Parathyroid adenoma (tissue), 2 donors: ENCODE results near the gene SH3PXD2B.

ENCODE experiments used
- H2AFZ ChIP-seq: fragments of 300-600 bp; sonication (generic); one replicate; pipeline ENCODE4 v1.7.0; 2017; ENCODE audit warnings: antibody characterized with exemption, mild to moderate bottlenecking
- H3K27ac ChIP-seq: fragments of 300-600 bp; sonication (generic); one replicate; pipeline ENCODE4 v1.7.0; 2017
- H3K27me3 ChIP-seq: fragments of 300-600 bp; sonication (generic); one replicate; pipeline ENCODE4 v1.7.0; 2017; ENCODE audit warnings: low read length; ENCODE audit not compliant: control insufficient read depth, insufficient read depth
- H3K36me3 ChIP-seq: fragments of 300-600 bp; sonication (generic); one replicate; pipeline ENCODE4 v1.7.0; 2017; ENCODE audit warnings: low read length; ENCODE audit not compliant: control insufficient read depth, insufficient read depth
- H3K4me1 ChIP-seq: fragments of 300-600 bp; sonication (generic); one replicate; pipeline ENCODE4 v1.7.0; 2017; ENCODE audit warnings: control low read depth
- H3K4me2 ChIP-seq: fragments of 300-600 bp; sonication (generic); one replicate; pipeline ENCODE4 v1.7.0; 2017; ENCODE audit warnings: low read length
- H3K4me3 ChIP-seq: fragments of 300-600 bp; sonication (generic); one replicate; pipeline ENCODE4 v1.7.0; 2017; ENCODE audit warnings: low read depth, low read length
- H3K79me2 ChIP-seq: fragments of 300-600 bp; sonication (generic); one replicate; pipeline ENCODE4 v1.7.0; 2017; ENCODE audit warnings: control low read depth
- H3K9ac ChIP-seq: fragments of 300-600 bp; sonication (generic); one replicate; pipeline ENCODE4 v1.7.0; 2017; ENCODE audit warnings: mild to moderate bottlenecking
- H3K9me3 ChIP-seq: fragments of 300-600 bp; sonication (generic); one replicate; pipeline ENCODE4 v1.7.0; 2017; ENCODE audit warnings: low read length; ENCODE audit not compliant: control insufficient read depth
- TF ChIP-seq, protein P1 (sequence below): fragments of 300-600 bp; sonication (generic); IDR thresholded peaks from one replicate; pipeline ENCODE4 v1.7.0; 2017; ENCODE audit warnings: antibody characterized with exemption, mild to moderate bottlenecking
- donor health status: primary hyperparathyroidism.

SH3PXD2B gene

DNA sequence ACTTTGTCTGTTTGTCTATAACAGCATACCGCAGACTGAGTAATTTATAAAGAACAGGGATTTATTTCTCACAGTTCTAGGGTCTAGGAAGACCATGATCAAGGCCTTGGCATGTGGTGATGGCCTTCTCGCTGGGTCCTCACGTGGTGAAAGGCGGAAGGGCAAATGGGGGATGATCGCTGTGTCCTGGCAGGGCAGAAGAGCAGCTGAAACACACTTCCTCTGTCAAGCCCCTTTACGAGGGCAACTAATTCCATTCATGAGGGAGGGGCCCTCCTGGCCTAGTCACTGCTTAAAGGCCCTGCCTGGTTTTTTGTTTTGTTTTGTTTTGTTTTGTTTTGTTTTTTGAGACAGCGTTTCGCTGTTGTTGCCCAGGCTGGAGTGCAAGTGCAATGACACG is 128.9 kb downstream of the SH3PXD2B start:
- H3K9ac ChIP-seq = no peak overlapping the region
- no peaks in the 10 kb centered on the region for H3K79me2 ChIP-seq
- TF ChIP-seq, protein P1, sequence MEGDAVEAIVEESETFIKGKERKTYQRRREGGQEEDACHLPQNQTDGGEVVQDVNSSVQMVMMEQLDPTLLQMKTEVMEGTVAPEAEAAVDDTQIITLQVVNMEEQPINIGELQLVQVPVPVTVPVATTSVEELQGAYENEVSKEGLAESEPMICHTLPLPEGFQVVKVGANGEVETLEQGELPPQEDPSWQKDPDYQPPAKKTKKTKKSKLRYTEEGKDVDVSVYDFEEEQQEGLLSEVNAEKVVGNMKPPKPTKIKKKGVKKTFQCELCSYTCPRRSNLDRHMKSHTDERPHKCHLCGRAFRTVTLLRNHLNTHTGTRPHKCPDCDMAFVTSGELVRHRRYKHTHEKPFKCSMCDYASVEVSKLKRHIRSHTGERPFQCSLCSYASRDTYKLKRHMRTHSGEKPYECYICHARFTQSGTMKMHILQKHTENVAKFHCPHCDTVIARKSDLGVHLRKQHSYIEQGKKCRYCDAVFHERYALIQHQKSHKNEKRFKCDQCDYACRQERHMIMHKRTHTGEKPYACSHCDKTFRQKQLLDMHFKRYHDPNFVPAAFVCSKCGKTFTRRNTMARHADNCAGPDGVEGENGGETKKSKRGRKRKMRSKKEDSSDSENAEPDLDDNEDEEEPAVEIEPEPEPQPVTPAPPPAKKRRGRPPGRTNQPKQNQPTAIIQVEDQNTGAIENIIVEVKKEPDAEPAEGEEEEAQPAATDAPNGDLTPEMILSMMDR = no peak
- no peak overlapping the region for H3K4me2 ChIP-seq
- no peak overlapping the region for H2AFZ ChIP-seq
- H3K9me3 ChIP-seq = no peaks in the 10 kb centered on the region
- no peaks in the 10 kb centered on the region for H3K36me3 ChIP-seq
- H3K4me3 ChIP-seq = no peak overlapping the region
- H3K27ac ChIP-seq = no peak overlapping the region
- no peaks in the 10 kb centered on the region for H3K27me3 ChIP-seq
- no peaks in the 10 kb centered on the region for H3K4me1 ChIP-seq

DNA sequence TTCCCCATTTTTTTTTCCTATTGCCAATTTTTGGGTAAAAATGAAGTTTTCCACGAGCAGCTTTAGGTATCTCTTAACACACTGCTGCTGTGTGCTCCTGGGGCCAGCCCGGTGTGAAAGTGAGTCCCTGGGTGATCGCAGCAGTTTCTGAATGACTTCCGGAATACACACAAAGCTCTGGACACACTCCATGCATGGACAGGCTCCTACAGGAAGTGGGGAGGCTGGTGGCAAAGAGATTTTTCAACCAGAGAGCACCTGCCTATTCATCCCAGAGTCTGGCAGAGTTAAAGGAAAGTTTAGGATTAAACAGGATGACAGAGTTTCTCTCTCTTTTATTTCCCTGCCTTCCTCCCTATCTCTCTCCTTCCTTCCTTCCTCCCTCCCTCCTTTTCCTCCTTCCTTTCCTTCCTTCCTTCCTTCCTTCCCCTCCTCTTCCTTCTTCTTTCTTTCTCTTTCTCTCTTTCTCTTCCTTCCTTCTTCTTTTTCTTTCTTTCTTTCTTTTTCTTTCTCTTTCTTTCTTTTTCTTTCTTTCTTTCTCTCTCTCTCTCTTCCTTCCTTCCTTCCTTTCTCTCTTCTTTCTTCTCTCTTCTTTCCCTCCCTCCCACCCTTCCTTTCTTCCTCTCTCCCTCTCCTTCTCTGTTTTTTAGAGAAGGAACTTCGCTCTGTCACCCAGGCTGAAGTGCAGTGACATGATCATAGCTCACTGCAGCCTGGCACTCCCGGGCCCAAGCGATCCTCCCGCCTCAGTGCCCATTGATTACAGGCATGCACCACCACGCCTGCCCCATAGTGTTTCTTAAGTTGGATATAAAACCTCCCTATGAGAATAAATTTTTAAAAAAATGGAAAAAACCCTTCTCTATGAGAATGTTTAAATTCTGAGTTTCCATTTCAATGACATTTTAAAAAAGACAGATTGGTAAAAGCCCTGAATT is 132.0 kb downstream of the SH3PXD2B start:
- no peaks in the 10 kb centered on the region for H3K36me3 ChIP-seq
- H3K27me3 ChIP-seq = no peaks in the 10 kb centered on the region

DNA sequence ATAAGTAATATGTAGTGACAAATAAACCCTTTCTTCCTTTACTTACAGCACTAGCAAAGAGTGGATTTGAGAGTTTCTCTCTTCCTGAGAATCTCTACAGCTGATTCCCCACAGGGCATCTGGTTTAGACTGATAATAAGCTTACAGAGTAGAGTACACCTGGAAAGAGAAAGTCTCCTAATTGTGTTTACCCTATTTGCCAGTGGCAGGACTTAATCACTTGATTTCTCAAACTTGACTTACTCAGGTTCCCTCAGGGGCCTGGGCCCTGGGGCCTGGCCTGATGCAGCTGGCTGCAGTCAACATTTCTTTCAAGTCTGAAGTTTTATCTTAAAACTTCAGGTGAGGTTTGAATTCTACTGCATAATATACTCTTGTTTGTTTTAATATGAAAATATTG is 132.7 kb downstream of the SH3PXD2B start:
- Histone ChIP-seq H3K36me3 (no peaks in the 10 kb centered on the region), H3K27me3 (no peaks in the 10 kb centered on the region), H3K27ac (no peak overlapping the region), H3K4me3 (no peak overlapping the region), H3K4me2 (no peak overlapping the region), H3K79me2 (no peaks in the 10 kb centered on the region), H3K4me1 (no peaks in the 10 kb centered on the region), H3K9ac (no peak overlapping the region), H2AFZ (peak overlapping the region; percentile 46), H3K9me3 (no peaks in the 10 kb centered on the region)
- TF ChIP-seq, protein P1 = no peak

More for the DNA sequence above, 132.0 kb downstream of the SH3PXD2B start:
- no peaks in the 10 kb centered on the region for H3K4me1 ChIP-seq
- H3K9me3 ChIP-seq = no peaks in the 10 kb centered on the region
- no peaks in the 10 kb centered on the region for H3K79me2 ChIP-seq
- no peak overlapping the region for H3K9ac ChIP-seq
- TF ChIP-seq, protein P1 = no peak
- H2AFZ ChIP-seq = peak overlapping the region; percentile 46
- H3K27ac ChIP-seq = no peak overlapping the region
- no peak overlapping the region for H3K4me3 ChIP-seq
- no peak overlapping the region for H3K4me2 ChIP-seq

DNA sequence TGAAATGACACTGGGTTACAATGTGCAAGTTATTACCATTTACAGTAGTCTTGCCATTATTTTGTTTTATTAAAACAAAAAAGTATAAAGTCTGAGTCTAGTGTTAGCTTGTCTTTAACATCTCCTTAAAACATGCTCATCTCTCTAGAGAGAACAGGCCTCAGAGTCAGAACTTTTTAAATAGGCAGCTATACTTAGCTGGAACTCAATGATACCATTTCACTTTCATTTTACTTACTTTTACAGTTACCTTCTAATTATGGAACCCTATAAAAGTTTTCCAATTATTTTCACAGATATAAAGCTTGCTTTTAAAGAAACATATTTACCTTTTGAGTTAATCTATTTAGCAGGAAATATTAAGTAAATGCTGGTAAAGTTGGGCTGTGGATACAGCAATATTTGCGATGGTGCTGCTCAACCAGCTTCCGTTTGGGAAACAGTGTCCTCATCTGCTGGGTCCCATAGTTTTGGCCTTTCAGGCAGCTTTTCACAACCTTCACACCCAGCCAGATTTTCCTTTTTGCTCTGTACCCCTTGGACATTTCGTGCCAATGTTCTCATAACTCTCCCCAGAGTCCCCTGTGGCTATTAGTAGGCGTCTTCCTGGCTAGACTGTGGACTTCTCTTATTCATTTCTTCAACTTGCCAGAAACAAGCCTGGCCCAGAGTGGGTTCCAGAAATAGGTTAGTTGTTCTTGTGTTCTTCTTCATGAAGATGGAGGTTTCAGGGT is 134.4 kb downstream of the SH3PXD2B start:
- TF ChIP-seq, protein P1 = no peak
- Histone ChIP-seq H3K27ac (no peak overlapping the region), H3K36me3 (no peaks in the 10 kb centered on the region), H3K9ac (no peak overlapping the region), H3K4me1 (no peaks in the 10 kb centered on the region), H3K9me3 (no peaks in the 10 kb centered on the region), H3K4me3 (no peak overlapping the region), H3K4me2 (no peak overlapping the region), H2AFZ (no peak overlapping the region), H3K79me2 (no peaks in the 10 kb centered on the region), H3K27me3 (no peaks in the 10 kb centered on the region)
